Measurements from ENCODE around the gene DLL4.

The DLL4 gene

GRCh38 chr15:40933517-40933902, 4.4 kb downstream of the DLL4 start:
- no peak for DNase-seq (ENCODE audit: low read depth)
- H3K4me3 ChIP-seq (ENCODE audit: low read depth, low read length), result no peak overlapping the region
- no peak for TF ChIP-seq POLR2A (IDR thresholded peaks at IDR 0.05; ENCODE audit: extremely low read depth, insufficient read length)
- peak; percentile 44 for TF ChIP-seq MAX (IDR thresholded peaks at IDR 0.05; ENCODE audit: low read depth, low read length)
- peak; percentile 61; the same call in 1 of the 2 replicates for TF ChIP-seq MYC (IDR thresholded peaks at IDR 0.05; ENCODE audit: low read depth, low read length)
- TF ChIP-seq, protein P1, sequence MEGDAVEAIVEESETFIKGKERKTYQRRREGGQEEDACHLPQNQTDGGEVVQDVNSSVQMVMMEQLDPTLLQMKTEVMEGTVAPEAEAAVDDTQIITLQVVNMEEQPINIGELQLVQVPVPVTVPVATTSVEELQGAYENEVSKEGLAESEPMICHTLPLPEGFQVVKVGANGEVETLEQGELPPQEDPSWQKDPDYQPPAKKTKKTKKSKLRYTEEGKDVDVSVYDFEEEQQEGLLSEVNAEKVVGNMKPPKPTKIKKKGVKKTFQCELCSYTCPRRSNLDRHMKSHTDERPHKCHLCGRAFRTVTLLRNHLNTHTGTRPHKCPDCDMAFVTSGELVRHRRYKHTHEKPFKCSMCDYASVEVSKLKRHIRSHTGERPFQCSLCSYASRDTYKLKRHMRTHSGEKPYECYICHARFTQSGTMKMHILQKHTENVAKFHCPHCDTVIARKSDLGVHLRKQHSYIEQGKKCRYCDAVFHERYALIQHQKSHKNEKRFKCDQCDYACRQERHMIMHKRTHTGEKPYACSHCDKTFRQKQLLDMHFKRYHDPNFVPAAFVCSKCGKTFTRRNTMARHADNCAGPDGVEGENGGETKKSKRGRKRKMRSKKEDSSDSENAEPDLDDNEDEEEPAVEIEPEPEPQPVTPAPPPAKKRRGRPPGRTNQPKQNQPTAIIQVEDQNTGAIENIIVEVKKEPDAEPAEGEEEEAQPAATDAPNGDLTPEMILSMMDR (IDR thresholded peaks at IDR 0.05; ENCODE audit: low read depth, low read length), result no peak

DNA sequence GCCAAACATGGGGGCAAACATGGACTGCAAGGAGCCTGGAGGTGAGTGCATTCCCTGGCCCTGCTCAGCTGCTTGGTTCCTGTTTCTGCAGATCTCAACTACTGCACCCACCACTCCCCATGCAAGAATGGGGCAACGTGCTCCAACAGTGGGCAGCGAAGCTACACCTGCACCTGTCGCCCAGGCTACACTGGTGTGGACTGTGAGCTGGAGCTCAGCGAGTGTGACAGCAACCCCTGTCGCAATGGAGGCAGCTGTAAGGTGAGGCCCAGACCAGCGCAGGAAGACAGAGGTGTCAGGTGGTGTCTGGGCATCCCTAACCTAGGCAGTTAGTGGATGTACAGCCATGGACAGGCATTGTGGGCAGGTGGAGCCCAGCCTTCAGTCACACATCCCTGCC, 5.3 kb downstream of the DLL4 start:
- DNase-seq (ENCODE audit: low read depth), result no peak
- no peak overlapping the region for H3K4me3 ChIP-seq (ENCODE audit: low read depth, low read length)
- no peak for TF ChIP-seq MYC (IDR thresholded peaks at IDR 0.05; ENCODE audit: low read depth, low read length)
- TF ChIP-seq POLR2A (IDR thresholded peaks at IDR 0.05; ENCODE audit: extremely low read depth, insufficient read length), result no peak
- no peak for TF ChIP-seq MAX (IDR thresholded peaks at IDR 0.05; ENCODE audit: low read depth, low read length)
- TF ChIP-seq, protein P1 (IDR thresholded peaks at IDR 0.05; ENCODE audit: low read depth, low read length), result no peak

- TF ChIP-seq MAX (IDR thresholded peaks at IDR 0.05; ENCODE audit: low read depth, low read length) (no peak), POLR2A (IDR thresholded peaks at IDR 0.05; ENCODE audit: extremely low read depth, insufficient read length) (no peak)
- DNase-seq (ENCODE audit: low read depth), result no peak
Observed at GRCh38 chr15:40936234-40936708, 7.1 kb downstream of the DLL4 start.

GRCh38 chr15:40936709-40937666, 7.8 kb downstream of the DLL4 start:
- H3K4me3 ChIP-seq (ENCODE audit: low read depth, low read length), result no peak overlapping the region
- TF ChIP-seq MYC (IDR thresholded peaks at IDR 0.05; ENCODE audit: low read depth, low read length), result no peak
- TF ChIP-seq POLR2A (IDR thresholded peaks at IDR 0.05; ENCODE audit: extremely low read depth, insufficient read length), result no peak
- TF ChIP-seq, protein P1 (IDR thresholded peaks at IDR 0.05; ENCODE audit: low read depth, low read length), result no peak
- TF ChIP-seq MAX (IDR thresholded peaks at IDR 0.05; ENCODE audit: low read depth, low read length), result no peak
- DNase-seq (ENCODE audit: low read depth), result no peak

More at GRCh38 chr15:40936234-40936708, 7.1 kb downstream of the DLL4 start:
- no peak overlapping the region for H3K4me3 ChIP-seq (ENCODE audit: low read depth, low read length)

- H3K4me3 ChIP-seq (ENCODE audit: low read depth, low read length), result no peak overlapping the region
- TF ChIP-seq, protein P1 (IDR thresholded peaks at IDR 0.05; ENCODE audit: low read depth, low read length), result no peak
- DNase-seq (ENCODE audit: low read depth), result no peak
Observed at GRCh38 chr15:40937762-40938535, 8.8 kb downstream of the DLL4 start.

- TF ChIP-seq MYC (IDR thresholded peaks at IDR 0.05; ENCODE audit: low read depth, low read length), result no peak
- no peak for TF ChIP-seq POLR2A (IDR thresholded peaks at IDR 0.05; ENCODE audit: extremely low read depth, insufficient read length)
- TF ChIP-seq, protein P1 (IDR thresholded peaks at IDR 0.05; ENCODE audit: low read depth, low read length), result no peak
- no peak overlapping the region for H3K4me3 ChIP-seq (ENCODE audit: low read depth, low read length)
- DNase-seq (ENCODE audit: low read depth), result no peak
Observed at GRCh38 chr15:40938536-40938870, 9.4 kb downstream of the DLL4 start.
